ENCODE results near the gene RORB.

DNA sequence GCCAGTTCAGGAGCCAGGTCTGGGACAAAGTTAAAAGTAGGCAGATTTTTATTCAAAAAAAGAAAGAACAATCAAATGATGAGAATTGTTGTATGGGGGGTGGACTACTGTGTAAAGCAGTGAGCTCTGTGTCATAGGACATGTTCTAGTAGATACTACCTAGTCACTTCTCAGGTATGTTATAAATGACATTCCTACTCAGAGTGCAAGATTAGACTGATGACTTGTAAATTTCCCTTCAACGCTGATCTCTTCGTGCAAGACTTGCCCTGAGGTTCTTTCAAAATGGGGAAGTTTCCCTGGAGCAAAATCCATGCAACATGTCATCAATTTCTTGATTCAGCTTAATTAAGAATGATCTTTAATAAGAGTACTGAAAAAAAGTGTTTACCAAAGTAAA is 175.1 kb downstream of the RORB start:
- TF ChIP-seq, protein P1, sequence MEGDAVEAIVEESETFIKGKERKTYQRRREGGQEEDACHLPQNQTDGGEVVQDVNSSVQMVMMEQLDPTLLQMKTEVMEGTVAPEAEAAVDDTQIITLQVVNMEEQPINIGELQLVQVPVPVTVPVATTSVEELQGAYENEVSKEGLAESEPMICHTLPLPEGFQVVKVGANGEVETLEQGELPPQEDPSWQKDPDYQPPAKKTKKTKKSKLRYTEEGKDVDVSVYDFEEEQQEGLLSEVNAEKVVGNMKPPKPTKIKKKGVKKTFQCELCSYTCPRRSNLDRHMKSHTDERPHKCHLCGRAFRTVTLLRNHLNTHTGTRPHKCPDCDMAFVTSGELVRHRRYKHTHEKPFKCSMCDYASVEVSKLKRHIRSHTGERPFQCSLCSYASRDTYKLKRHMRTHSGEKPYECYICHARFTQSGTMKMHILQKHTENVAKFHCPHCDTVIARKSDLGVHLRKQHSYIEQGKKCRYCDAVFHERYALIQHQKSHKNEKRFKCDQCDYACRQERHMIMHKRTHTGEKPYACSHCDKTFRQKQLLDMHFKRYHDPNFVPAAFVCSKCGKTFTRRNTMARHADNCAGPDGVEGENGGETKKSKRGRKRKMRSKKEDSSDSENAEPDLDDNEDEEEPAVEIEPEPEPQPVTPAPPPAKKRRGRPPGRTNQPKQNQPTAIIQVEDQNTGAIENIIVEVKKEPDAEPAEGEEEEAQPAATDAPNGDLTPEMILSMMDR (IDR thresholded peaks at IDR 0.05), result no peak
- no peak for TF ChIP-seq POLR2A (IDR thresholded peaks at IDR 0.05)
